Measurements from ENCODE around the gene MGRN1.

DNA sequence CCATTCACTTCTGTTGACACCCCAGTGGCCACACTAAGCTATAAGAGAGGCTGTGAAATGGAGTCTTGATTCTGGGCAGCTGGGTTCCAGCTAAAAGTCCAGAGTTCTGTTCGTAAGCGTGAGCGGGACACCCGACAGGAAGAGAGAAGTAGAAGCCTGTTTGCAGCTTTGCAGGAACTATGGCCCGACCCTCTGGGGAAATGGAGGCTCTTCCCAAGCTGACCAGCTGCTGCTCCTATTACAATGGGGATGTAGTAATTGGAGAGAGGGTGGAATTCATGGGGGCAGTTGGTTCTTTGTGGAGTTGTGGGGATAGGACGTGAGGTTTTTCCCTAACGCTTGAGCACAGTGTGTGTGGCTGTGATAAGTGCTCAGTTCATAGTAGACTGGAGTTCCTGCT is 38.3 kb upstream of the MGRN1 start:
- no peak for TF ChIP-seq CTCF (IDR thresholded peaks at IDR 0.05)
- TF ChIP-seq POLR2A (IDR thresholded peaks at IDR 0.05): no peak
